Measurements from ENCODE around the gene LAGE3. TPM values are rescaled to one million over a fixed set of nuclear protein-coding genes. Genes with fewer than 3 reads are reported as not detected.

Gene LAGE3
- total and polyA plus RNA-seq, 4 donors: 10.3 to 32.0 (median 23.9) TPM

DNA sequence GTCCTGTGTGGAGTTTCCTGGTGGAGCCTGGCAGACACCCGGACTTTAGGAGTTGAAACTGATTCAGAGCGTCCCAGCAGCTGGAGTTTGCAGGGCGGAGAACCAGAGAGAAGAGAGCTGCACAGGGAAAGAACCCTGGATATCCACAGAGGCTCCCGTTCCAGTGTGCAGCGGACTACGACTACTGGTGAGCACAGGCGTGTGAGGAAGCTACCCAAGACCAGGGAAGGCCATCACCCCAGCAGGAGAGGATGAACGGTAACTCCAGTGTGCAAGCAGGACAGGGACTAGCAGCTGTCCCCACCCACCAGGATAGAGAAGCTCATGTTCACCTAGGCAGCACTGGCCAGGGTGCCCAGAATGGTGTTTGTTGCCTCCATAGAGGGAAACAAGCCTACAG lies 2.3 kb downstream of the LAGE3 start:
- H3K27ac ChIP-seq (ENCODE audit: low read depth in 1 of 2, low read length in 1 of 2): no peak overlapping the region
- no peak for ATAC-seq (ENCODE audit: insufficient read depth, low FRiP score)
- no peaks in the 10 kb centered on the region for H3K4me1 ChIP-seq (ENCODE audit: control insufficient read depth in 5 of 5, insufficient read depth in 5 of 5, low read length in 5 of 5)
- peaks cover 0 to 5% (median 1%) of the 10 kb centered on the region in 4 donors for H3K36me3 ChIP-seq (ENCODE audit: control insufficient read depth in 4 of 4, insufficient read depth in 4 of 4, low read length in 4 of 4)
- 90 to 91% methylated on average over 8 of the region's 8 CpGs for WGBS, 2 donors
- no peak overlapping the region for H3K9ac ChIP-seq (ENCODE audit: insufficient read depth in 1 of 2, low read length in 2 of 2)
- H3K4me3 ChIP-seq: no peak overlapping the region
- TF ChIP-seq, protein P1, sequence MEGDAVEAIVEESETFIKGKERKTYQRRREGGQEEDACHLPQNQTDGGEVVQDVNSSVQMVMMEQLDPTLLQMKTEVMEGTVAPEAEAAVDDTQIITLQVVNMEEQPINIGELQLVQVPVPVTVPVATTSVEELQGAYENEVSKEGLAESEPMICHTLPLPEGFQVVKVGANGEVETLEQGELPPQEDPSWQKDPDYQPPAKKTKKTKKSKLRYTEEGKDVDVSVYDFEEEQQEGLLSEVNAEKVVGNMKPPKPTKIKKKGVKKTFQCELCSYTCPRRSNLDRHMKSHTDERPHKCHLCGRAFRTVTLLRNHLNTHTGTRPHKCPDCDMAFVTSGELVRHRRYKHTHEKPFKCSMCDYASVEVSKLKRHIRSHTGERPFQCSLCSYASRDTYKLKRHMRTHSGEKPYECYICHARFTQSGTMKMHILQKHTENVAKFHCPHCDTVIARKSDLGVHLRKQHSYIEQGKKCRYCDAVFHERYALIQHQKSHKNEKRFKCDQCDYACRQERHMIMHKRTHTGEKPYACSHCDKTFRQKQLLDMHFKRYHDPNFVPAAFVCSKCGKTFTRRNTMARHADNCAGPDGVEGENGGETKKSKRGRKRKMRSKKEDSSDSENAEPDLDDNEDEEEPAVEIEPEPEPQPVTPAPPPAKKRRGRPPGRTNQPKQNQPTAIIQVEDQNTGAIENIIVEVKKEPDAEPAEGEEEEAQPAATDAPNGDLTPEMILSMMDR (IDR thresholded peaks at IDR 0.05; ENCODE audit: control extremely low read depth, extremely low read depth): no peak
- no peak for DNase-seq
- peaks cover 0 to 2% (median 0%) of the 10 kb centered on the region in 4 donors for H3K9me3 ChIP-seq (ENCODE audit: control insufficient read depth in 4 of 4, insufficient read depth in 3 of 4, low read length in 3 of 4)
- no peaks in the 10 kb centered on the region for H3K27me3 ChIP-seq (ENCODE audit: control insufficient read depth in 3 of 3, insufficient read depth in 3 of 3, low read length in 2 of 3)

DNA sequence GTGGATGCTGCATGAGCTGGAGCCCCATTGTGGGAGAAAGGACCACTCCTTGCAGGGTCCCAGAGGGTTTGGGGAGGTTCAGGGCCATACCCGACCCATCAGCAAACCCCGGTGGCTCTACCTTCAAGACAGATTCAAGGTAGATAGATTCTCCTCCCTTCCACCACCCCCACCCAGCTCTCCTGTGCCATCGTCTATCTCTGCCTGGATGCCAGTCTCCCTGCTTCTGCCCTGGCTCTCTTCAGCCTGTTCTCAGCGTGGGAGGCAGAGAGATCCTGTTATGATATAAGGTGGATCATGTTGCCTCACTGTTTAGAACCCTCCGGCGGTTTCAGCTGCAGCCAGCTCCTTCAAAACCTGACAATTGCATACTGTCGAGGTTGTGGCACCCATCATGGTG lies 5.4 kb downstream of the LAGE3 start:
- TF ChIP-seq, protein P1 (IDR thresholded peaks at IDR 0.05; ENCODE audit: control extremely low read depth, extremely low read depth): no peak
- no peak overlapping the region for H3K9ac ChIP-seq (ENCODE audit: insufficient read depth in 1 of 2, low read length in 2 of 2)
- 74 to 89% methylated on average over 5 to 7 of the region's 7 CpGs for WGBS, 2 donors
- no peaks in the 10 kb centered on the region for H3K4me1 ChIP-seq (ENCODE audit: control insufficient read depth in 5 of 5, insufficient read depth in 5 of 5, low read length in 5 of 5)
- no peak overlapping the region for H3K4me3 ChIP-seq
- no peaks in the 10 kb centered on the region for H3K27me3 ChIP-seq (ENCODE audit: control insufficient read depth in 3 of 3, insufficient read depth in 3 of 3, low read length in 2 of 3)
- ATAC-seq (ENCODE audit: insufficient read depth, low FRiP score) (no peak), DNase-seq (no peak)
- peaks cover 2 to 20% (median 6%) of the 10 kb centered on the region in 4 donors for H3K36me3 ChIP-seq (ENCODE audit: control insufficient read depth in 4 of 4, insufficient read depth in 4 of 4, low read length in 4 of 4)
- H3K9me3 ChIP-seq (ENCODE audit: control insufficient read depth in 4 of 4, insufficient read depth in 3 of 4, low read length in 3 of 4): peaks cover 0 to 2% (median 0%) of the 10 kb centered on the region in 4 donors
- H3K27ac ChIP-seq (ENCODE audit: low read depth in 1 of 2, low read length in 1 of 2): no peak overlapping the region

DNA sequence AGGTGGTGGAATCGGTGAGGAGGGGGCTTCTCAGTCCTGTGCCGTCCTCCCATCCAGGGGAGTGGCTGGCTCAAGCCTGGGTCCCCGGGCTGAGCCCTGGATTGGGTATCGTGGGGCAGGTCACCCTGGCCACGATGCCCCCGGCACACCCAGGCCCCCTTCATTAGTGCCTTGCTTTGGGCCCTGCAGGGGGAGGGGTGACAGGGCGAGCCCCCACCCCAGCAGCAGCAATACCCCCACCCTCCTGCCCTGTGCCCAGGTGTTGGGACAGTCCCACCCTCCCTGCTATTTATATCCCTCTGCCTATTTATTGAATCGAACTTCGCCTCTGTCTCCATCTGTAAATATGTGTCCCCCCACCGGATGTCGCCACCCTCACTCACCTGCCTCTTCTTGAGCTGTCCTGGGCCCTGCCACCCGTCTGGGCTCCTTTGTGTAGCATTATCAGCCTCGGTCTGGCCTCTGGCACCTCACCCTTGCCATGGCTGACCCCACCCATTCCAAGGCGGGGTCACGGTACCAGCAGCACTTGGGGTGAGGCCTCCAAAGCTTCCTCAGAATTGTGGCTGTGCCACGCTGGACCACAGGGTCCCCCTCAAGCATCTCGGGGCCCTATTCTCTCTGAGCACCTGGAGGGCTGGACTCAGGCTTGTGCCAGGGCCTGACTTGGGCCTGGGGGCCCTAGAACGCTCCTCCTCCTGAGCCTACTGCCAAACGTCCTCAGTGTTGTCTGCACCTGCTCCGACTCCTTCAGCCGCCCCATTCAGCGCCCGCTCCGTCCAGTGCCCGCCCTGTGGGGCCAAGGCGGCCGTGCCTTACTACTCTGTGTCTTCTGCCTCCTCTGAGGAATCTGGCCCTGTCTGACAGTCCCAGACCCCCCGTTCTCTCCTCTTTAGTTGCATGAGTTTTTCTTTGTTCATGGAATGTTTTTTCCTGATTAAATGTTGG lies 6.1 kb downstream of the LAGE3 start:
- no peak for ATAC-seq (ENCODE audit: insufficient read depth, low FRiP score)
- peaks cover 0 to 5% (median 0%) of the 10 kb centered on the region in 4 donors for H3K9me3 ChIP-seq (ENCODE audit: control insufficient read depth in 4 of 4, insufficient read depth in 3 of 4, low read length in 3 of 4)
- no peak overlapping the region for H3K9ac ChIP-seq (ENCODE audit: insufficient read depth in 1 of 2, low read length in 2 of 2)
- DNase-seq: no peak
- no peaks in the 10 kb centered on the region for H3K4me1 ChIP-seq (ENCODE audit: control insufficient read depth in 5 of 5, insufficient read depth in 5 of 5, low read length in 5 of 5)
- H3K27me3 ChIP-seq (ENCODE audit: control insufficient read depth in 3 of 3, insufficient read depth in 3 of 3, low read length in 2 of 3): no peaks in the 10 kb centered on the region
- TF ChIP-seq, protein P1 (IDR thresholded peaks at IDR 0.05; ENCODE audit: control extremely low read depth, extremely low read depth): no peak
- H3K27ac ChIP-seq (ENCODE audit: low read depth in 1 of 2, low read length in 1 of 2): no peak overlapping the region
- H3K4me3 ChIP-seq: no peak overlapping the region
- peaks cover 2 to 26% (median 6%) of the 10 kb centered on the region in 4 donors for H3K36me3 ChIP-seq (ENCODE audit: control insufficient read depth in 4 of 4, insufficient read depth in 4 of 4, low read length in 4 of 4)
- WGBS, 2 donors: 78 to 86% methylated on average over 21 to 28 of the region's 28 CpGs

Measured in lung (tissue), 12 donors.